ENCODE data around the gene NKG7.

DNA sequence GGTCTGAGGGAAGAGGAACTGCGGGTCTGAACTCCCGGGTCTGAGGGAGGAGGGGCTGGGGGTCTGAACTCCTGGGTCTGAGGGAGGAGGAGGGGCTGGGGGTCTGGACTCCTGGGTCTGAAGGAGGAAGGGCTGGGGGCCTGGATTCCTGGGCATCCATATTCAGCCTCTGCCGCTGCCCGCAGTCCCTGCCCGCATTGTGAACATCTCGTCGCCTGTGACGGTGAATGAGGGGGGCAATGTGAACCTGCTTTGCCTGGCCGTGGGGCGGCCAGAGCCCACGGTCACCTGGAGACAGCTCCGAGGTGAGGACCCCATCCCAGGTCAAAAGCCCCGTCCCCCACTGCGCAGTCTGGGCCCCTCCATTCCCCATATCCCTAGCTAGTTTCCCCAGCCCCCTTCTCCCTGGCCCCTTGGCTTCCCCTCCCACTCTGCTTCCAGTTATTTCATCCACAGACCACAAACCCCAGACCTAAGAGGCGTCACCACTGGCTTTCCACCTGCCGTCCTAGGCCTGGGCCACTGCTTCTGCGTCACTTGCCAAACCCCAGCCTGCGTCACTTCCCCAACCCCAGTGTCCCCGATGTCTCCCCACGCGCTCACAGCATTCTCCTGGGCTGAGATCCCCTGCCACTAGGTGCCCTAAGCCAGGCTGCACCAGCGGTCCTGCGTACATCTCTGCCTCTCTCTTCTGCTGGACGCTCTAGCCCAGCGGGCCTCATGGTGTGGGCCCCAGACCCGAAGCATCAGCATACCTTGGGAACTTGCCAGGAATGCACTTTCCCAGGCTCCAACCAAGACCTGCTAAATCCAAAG is 47.1 kb downstream of the NKG7 start:
- TF ChIP-seq EZH2 (IDR thresholded peaks at IDR 0.05) (no peak), POLR2AphosphoS5 (IDR thresholded peaks at IDR 0.05; ENCODE audit: borderline replicate concordance, low read depth, low read length) (no peak)

Data from SK-N-MC (cell line).